Heart right ventricle (tissue), 16 donors: ENCODE results near the gene UNC45B. TPM values are rescaled to one million over a fixed set of nuclear protein-coding genes. Genes with fewer than 3 reads are reported as not detected.

Experiments
- ATAC-seq, 8 donors: fragments of 200-7000 bp; cut with Tn5 transposase; one replicate each; pipeline ENCODE4 v1.9.1; 2020; ENCODE audit warnings: mild to moderate bottlenecking in 8 of 8, moderate library complexity in 8 of 8, moderate number of reproducible peaks in 1 of 8
- DNase-seq, 2 donors: peaks; one replicate each; pipeline ENCODE4 v3.0.0-alpha.2; 2020
- H3K27ac ChIP-seq, 10 donors: fragments of 200-600 bp; sonication (generic) in 2 of 10; one replicate each; pipeline versions ENCODE4 v1.5.0 to v1.8.0; 2020 to 2022; ENCODE audit warnings: mild to moderate bottlenecking in 3 of 10
- H3K27me3 ChIP-seq, 7 donors: fragments of 200-600 bp; one replicate each; pipeline ENCODE4 v1.8.0; 2021 to 2022; ENCODE audit warnings: mild to moderate bottlenecking in 2 of 7
- H3K36me3 ChIP-seq, 9 donors: fragments of 200-600 bp; sonication (generic) in 1 of 9; one replicate each; pipeline versions ENCODE4 v1.5.0 to v1.8.0; 2020 to 2022; ENCODE audit warnings: mild to moderate bottlenecking in 2 of 9
- H3K4me1 ChIP-seq, 9 donors: fragments of 200-600 bp; sonication (generic) in 1 of 9; one replicate each; pipeline versions ENCODE4 v1.5.0 to v1.8.0; 2020 to 2022; ENCODE audit warnings: mild to moderate bottlenecking in 4 of 9
- H3K4me3 ChIP-seq, 10 donors: fragments of 200-600 bp; sonication (generic) in 2 of 10; one replicate each; pipeline versions ENCODE4 v1.5.0 to v1.8.0; 2020 to 2022; ENCODE audit warnings: mild to moderate bottlenecking in 7 of 10, moderate library complexity in 2 of 10
- H3K9me3 ChIP-seq, 11 donors: fragments of 200-600 bp in 10 of 11; sonication (generic) in 2 of 11; one replicate each; pipeline versions ENCODE4 v1.5.0 to v1.8.0; 2013 to 2022; ENCODE audit warnings: mild to moderate bottlenecking in 2 of 11, control low read depth in 1 of 11, moderate library complexity in 1 of 11
- CTCF ChIP-seq, 9 donors: fragments of 200-600 bp; sonication (generic) in 2 of 9; IDR thresholded peaks; one replicate each; pipeline versions ENCODE4 v1.5.0 to v1.8.0; 2021 to 2022; ENCODE audit warnings: antibody characterized with exemption in 9 of 9, mild to moderate bottlenecking in 5 of 9, moderate library complexity in 1 of 9
- WGBS, 2 donors: extraction: QIAGEN DNeasy Blood & Tissue Kit; methylation state at CpG; one replicate each; pipeline ENCODE4 v1.1.7; 2013; ENCODE audit warnings: inconsistent platforms in 1 of 2; 5-methylcytosine and 5-hydroxymethylcytosine counted together
- intact Hi-C, 10 donors: fragments of 100-400 bp; cut with DNase I; formaldehyde crosslinking; loops; one replicate each; pipeline versions ENCODE4 v1.11.1 to v1.14.2; 2022
- polyA plus RNA-seq, 2 donors: library from polyadenylated mRNA; stranded (reverse); fragments of 200-250 nt; gene quantifications; one replicate each; pipeline ENCODE4 v1.2.3, GENCODE V29; 2013
- total RNA-seq, 10 donors: library from RNA; stranded (reverse); fragmentation: NEBNext Ultra II Directional in 3 of 10; extraction: Animal tissue kit (Norgen Biotek cat#: 25700) in 3 of 10; gene quantifications; one replicate each; pipeline versions ENCODE4 v1.2.1 to v1.2.4, GENCODE V29; 2021 to 2023
- donor health status: Arrhythmogenic right ventricular cardiomyopathy.
- donor health status: ischemic (EF 13 %, LVEDD 7.1; RV severe dilation, severe dysfunction).
- donor health status: healthy with polysubstance abuse.
- donor health status: DM: no; HTN: yes; CAD: no.
- donor health status: DM: no; HTN: no; CAD: no.
- donor health status: ischemic (EF 25% LVEDD 6.9; RV normal size, moderate dysfunction).
- donor health status: ischemic (EF 25% LVEDD 5.7; RV mildly dilated, moderate dysfunction).
- donor health status: healthy.
- donor health status: DM: yes; HTN: yes; CAD: no.
- donor health status: Ischemic cardiomyopathy.
- donor health status: ischemic (EF 35%, LVEDD 5.7; RV mildly dilated, moderate dysfunction).
- donor health status: nonischemic (EF 11% LVEDD 7.7; RV severe dilation, severe dysfunction).
- donor health status: DM: yes; HTN: yes; CAD: no.
- donor health status: PGD.
- donor health status: ischemic (EF 29% LVEDD 5.4; RV normal size, mild dysfunction).
- donor health status: nonischemic (EF 23%, LVEDD 6.1; RV moderate dilation, normal function).

Gene UNC45B
- total and polyA plus RNA-seq, 12 donors = 27.8 to 303 (median 229) TPM

- peak overlapping the region in 9 of 10 donors; percentile 69 to 100 (median 85) for H3K4me3 ChIP-seq
- ATAC-seq (no peak), DNase-seq (no peak)
- WGBS, 2 donors = 67 to 69% methylated on average over 8 of the region's 8 CpGs
- intact Hi-C loops = loop anchor here in 2 of 10 donors (5.0 kb wide), 1 partner anchor 100 kb away; the partner anchor contains the start of gene SLFN5 (in 2 of the 2)
- peaks cover 3 to 34% (median 19%) of the 10 kb centered on the region in 9 donors for H3K4me1 ChIP-seq
- TF ChIP-seq CTCF (IDR thresholded peaks at IDR 0.05) = peak in 3 of 9 donors; percentile 2 to 36 (median 4)
- no peak overlapping the region for H3K27ac ChIP-seq
- H3K9me3 ChIP-seq = no peaks in the 10 kb centered on the region
- H3K27me3 ChIP-seq = no peaks in the 10 kb centered on the region
- H3K36me3 ChIP-seq = peaks cover 0 to 26% (median 22%) of the 10 kb centered on the region in 9 donors
Measured at GRCh38 chr17:35142467-35142796, 5.2 kb upstream of the UNC45B start.

GRCh38 chr17:35144840-35145239 is 2.8 kb upstream of the UNC45B start:
- H3K36me3 ChIP-seq = peaks cover 0 to 3% (median under 1%) of the 10 kb centered on the region in 9 donors
- H3K9me3 ChIP-seq = no peaks in the 10 kb centered on the region
- H3K27ac ChIP-seq = no peak overlapping the region
- DNase-seq (no peak), ATAC-seq (no peak)
- H3K27me3 ChIP-seq = no peaks in the 10 kb centered on the region
- 68 to 75% methylated on average over 4 of the region's 4 CpGs for WGBS, 2 donors
- no peak for TF ChIP-seq CTCF (IDR thresholded peaks at IDR 0.05)
- no peak overlapping the region for H3K4me3 ChIP-seq
- H3K4me1 ChIP-seq = peaks cover 3 to 58% (median 24%) of the 10 kb centered on the region in 9 donors
- intact Hi-C loops = loop anchor here in 2 of 10 donors (5.0 kb wide), 1 partner anchor 97 kb away; the partner anchor contains the start of gene SLFN5 (in 2 of the 2)

GRCh38 chr17:35146214-35146833 is 1.3 kb upstream of the UNC45B start:
- intact Hi-C loops = no loop called here

GRCh38 chr17:35148144-35148543 is 527 bp downstream of the UNC45B start:
- 30 to 35% methylated on average over 9 of the region's 9 CpGs for whole genome bisulfite sequencing, 2 donors
- Histone ChIP-seq H3K4me3 (peak overlapping the region; percentile 15 to 57 (median 48)), H3K9me3 (no peaks in the 10 kb centered on the region), H3K36me3 (peaks cover 0 to 24% (median 0%) of the 10 kb centered on the region in 9 donors), H3K27me3 (no peaks in the 10 kb centered on the region), H3K27ac (peak overlapping the region; percentile 76 to 98 (median 88)), H3K4me1 (peaks cover 0 to 62% (median 10%) of the 10 kb centered on the region in 9 donors)
- intact Hi-C loops = no loop called here
- DNase-seq (peak in 1 of 2 donors; percentile 26), ATAC-seq (peak; percentile 21 to 62 (median 34))
- TF ChIP-seq CTCF (IDR thresholded peaks at IDR 0.05) = peak in 2 of 9 donors; percentile 5 to 23

More at GRCh38 chr17:35146214-35146833, 1.3 kb upstream of the UNC45B start:
- ATAC-seq (peak in 2 of 8 donors; percentile 7 to 10), DNase-seq (no peak)
- peaks cover 0 to 6% (median 0%) of the 10 kb centered on the region in 9 donors for H3K36me3 ChIP-seq
- no peak overlapping the region for H3K4me3 ChIP-seq
- peaks cover 3 to 63% (median 17%) of the 10 kb centered on the region in 9 donors for H3K4me1 ChIP-seq
- WGBS, 2 donors = 47 to 51% methylated on average over 4 of the region's 4 CpGs
- H3K9me3 ChIP-seq = no peaks in the 10 kb centered on the region
- TF ChIP-seq CTCF (IDR thresholded peaks at IDR 0.05) = no peak
- peak overlapping the region; percentile 76 to 98 (median 88) for H3K27ac ChIP-seq
- no peaks in the 10 kb centered on the region for H3K27me3 ChIP-seq
